GM18502 (cell line): ENCODE results near the gene VCAM1.

ENCODE experiments used
- ATAC-seq: cut with Tn5 transposase; IDR thresholded peaks from one replicate; pipeline ENCODE4 v1.9.1; 2021; ENCODE audit warnings: mild to moderate bottlenecking; ENCODE audit not compliant: unreplicated experiment, poor library complexity

The VCAM1 gene

GRCh38 chr1:100721526-100722207 lies 2.1 kb downstream of the VCAM1 start:
- ATAC-seq = no peak

- no peak for ATAC-seq
These were observed 2.7 kb downstream of the VCAM1 start for GRCh38 chr1:100722221-100722620.

- ATAC-seq = no peak
These were observed 4.7 kb downstream of the VCAM1 start for GRCh38 chr1:100724281-100724680.

GRCh38 chr1:100730130-100730529 lies 10.6 kb downstream of the VCAM1 start:
- no peak for ATAC-seq

- no peak for ATAC-seq
These were observed 11.8 kb downstream of the VCAM1 start for GRCh38 chr1:100731309-100731708.

GRCh38 chr1:100731758-100732157 lies 12.2 kb downstream of the VCAM1 start:
- ATAC-seq = no peak

GRCh38 chr1:100734676-100735075 lies 15.1 kb downstream of the VCAM1 start:
- ATAC-seq = no peak

- no peak for ATAC-seq
These were observed 15.7 kb downstream of the VCAM1 start for GRCh38 chr1:100735244-100735643.

- no peak for ATAC-seq
These were observed 16.8 kb downstream of the VCAM1 start for GRCh38 chr1:100736324-100736723.

- ATAC-seq = no peak
These were observed 17.2 kb downstream of the VCAM1 start for GRCh38 chr1:100736746-100737145.

- no peak for ATAC-seq
These were observed 27.0 kb downstream of the VCAM1 start for GRCh38 chr1:100746542-100746932.

- ATAC-seq = no peak
These were observed 28.2 kb downstream of the VCAM1 start for GRCh38 chr1:100747771-100748170.

GRCh38 chr1:100750005-100750885 lies 30.7 kb downstream of the VCAM1 start:
- no peak for ATAC-seq

GRCh38 chr1:100752791-100753190 lies 33.2 kb downstream of the VCAM1 start:
- ATAC-seq = no peak

- no peak for ATAC-seq
These were observed 38.4 kb downstream of the VCAM1 start for GRCh38 chr1:100757946-100758345.

- ATAC-seq = no peak
These were observed 39.6 kb downstream of the VCAM1 start for GRCh38 chr1:100759188-100759587.

- ATAC-seq = no peak
These were observed 41.0 kb downstream of the VCAM1 start for GRCh38 chr1:100760511-100760910.

GRCh38 chr1:100762461-100762860 lies 42.9 kb downstream of the VCAM1 start:
- no peak for ATAC-seq

- ATAC-seq = no peak
These were observed 47.8 kb downstream of the VCAM1 start for GRCh38 chr1:100767176-100767890.

- ATAC-seq = no peak
These were observed 49.8 kb downstream of the VCAM1 start for GRCh38 chr1:100769323-100769722.
